H9 (cell line): ENCODE measurements around the gene SUPT3H. TPM values are rescaled to one million over a fixed set of nuclear protein-coding genes. Genes with fewer than 3 reads are reported as not detected.

ENCODE experiments used
- DNase-seq: peaks from one replicate; pipeline ENCODE4 v3.0.0-alpha.2; 2017
- H2AFZ ChIP-seq: one replicate; pipeline ENCODE4 v1.6.1; 2013; ENCODE audit warnings: mild to moderate bottlenecking, low read length, control low read depth, moderate library complexity
- H2AK5ac ChIP-seq: 2 replicates; pipeline ENCODE4 v1.6.1; 2013; ENCODE audit warnings: low read length, control low read depth, mixed read lengths; ENCODE audit not compliant: insufficient read length
- H2BK120ac ChIP-seq: one replicate; pipeline ENCODE4 v1.6.1; 2013; ENCODE audit warnings: low read depth, mild to moderate bottlenecking, low read length, control low read depth, inconsistent platforms; ENCODE audit not compliant: poor library complexity, severe bottlenecking
- H2BK12ac ChIP-seq: 2 replicates; pipeline ENCODE4 v1.6.1; 2013; ENCODE audit warnings: low read length, control low read depth, mixed read lengths, low read depth; ENCODE audit not compliant: insufficient read length
- H2BK15ac ChIP-seq: 2 replicates; pipeline ENCODE4 v1.6.1; 2013; ENCODE audit warnings: low read depth, low read length, control low read depth
- H2BK20ac ChIP-seq: one replicate; pipeline ENCODE4 v1.6.1; 2013; ENCODE audit warnings: low read depth, mild to moderate bottlenecking, low read length, control low read depth, inconsistent platforms; ENCODE audit not compliant: poor library complexity, severe bottlenecking
- H2BK5ac ChIP-seq: 2 replicates; pipeline ENCODE4 v1.6.1; 2013; ENCODE audit warnings: low read length, control low read depth, mixed read lengths; ENCODE audit not compliant: insufficient read length
- H3K14ac ChIP-seq: 2 replicates; pipeline ENCODE4 v1.6.1; 2013; ENCODE audit warnings: low read length, control low read depth; ENCODE audit not compliant: insufficient read depth
- H3K18ac ChIP-seq: 2 replicates; pipeline ENCODE4 v1.6.1; 2013; ENCODE audit warnings: low read depth, mild to moderate bottlenecking, mixed read lengths, low read length, control low read depth; ENCODE audit not compliant: insufficient read length
- H3K23ac ChIP-seq: 2 replicates; pipeline ENCODE4 v1.6.1; 2013; ENCODE audit warnings: low read length, control low read depth, mixed read lengths, low read depth; ENCODE audit not compliant: insufficient read length
- H3K23me2 ChIP-seq: 2 replicates; pipeline ENCODE4 v1.6.1; 2013; ENCODE audit warnings: low read depth, mild to moderate bottlenecking, mixed read lengths, low read length, control low read depth; ENCODE audit not compliant: insufficient read length, poor library complexity, severe bottlenecking
- H3K27ac ChIP-seq: 2 replicates; pipeline ENCODE4 v1.5.1; 2013; ENCODE audit warnings: low read length, control low read depth, mixed read lengths, low read depth; ENCODE audit not compliant: insufficient read length
- H3K27me3 ChIP-seq: 2 replicates; pipeline ENCODE4 v1.6.1; 2013; ENCODE audit warnings: low read length, control low read depth, inconsistent platforms; ENCODE audit not compliant: insufficient read depth
- H3K4ac ChIP-seq: 2 replicates; pipeline ENCODE4 v1.6.1; 2013; ENCODE audit warnings: low read depth, mild to moderate bottlenecking, control low read depth, inconsistent platforms, low read length, moderate library complexity
- H3K4me1 ChIP-seq: 2 replicates; pipeline ENCODE4 v1.6.1; 2013; ENCODE audit warnings: low read length, control low read depth, inconsistent platforms; ENCODE audit not compliant: insufficient read depth
- H3K4me2 ChIP-seq: 2 replicates; pipeline ENCODE4 v1.6.1; 2013; ENCODE audit warnings: low read length, control low read depth, mixed read lengths; ENCODE audit not compliant: insufficient read length, insufficient read depth
- H3K56ac ChIP-seq: 2 replicates; pipeline ENCODE4 v1.6.1; 2013; ENCODE audit warnings: low read depth, mild to moderate bottlenecking, mixed read lengths, low read length, control low read depth; ENCODE audit not compliant: insufficient read length
- H3K79me1 ChIP-seq: 2 replicates; pipeline ENCODE4 v1.6.1; 2013; ENCODE audit warnings: low read depth, mild to moderate bottlenecking, moderate library complexity, low read length, control low read depth, inconsistent platforms; ENCODE audit not compliant: insufficient read depth, poor library complexity, severe bottlenecking
- H3K79me2 ChIP-seq: 2 replicates; pipeline ENCODE4 v1.6.1; 2013; ENCODE audit warnings: low read length, control low read depth, inconsistent platforms; ENCODE audit not compliant: insufficient read depth
- H3K9ac ChIP-seq: 2 replicates; pipeline ENCODE4 v1.6.1; 2013; ENCODE audit warnings: low read length, control low read depth, mixed read lengths; ENCODE audit not compliant: insufficient read length; ENCODE audit errors: extremely low read depth
- H3K9me3 ChIP-seq: one replicate; pipeline ENCODE4 v1.6.1; 2013; ENCODE audit warnings: low read depth, low read length, inconsistent platforms; ENCODE audit not compliant: control insufficient read depth
- H3T11ph ChIP-seq: one replicate; pipeline ENCODE4 v1.6.1; 2013; ENCODE audit warnings: mild to moderate bottlenecking, low read length, control low read depth, inconsistent platforms
- H4K20me1 ChIP-seq: one replicate; pipeline ENCODE4 v1.6.1; 2013; ENCODE audit not compliant: control insufficient read depth, insufficient read length, insufficient read depth
- H4K5ac ChIP-seq: 2 replicates; pipeline ENCODE4 v1.6.1; 2013; ENCODE audit warnings: low read depth, mild to moderate bottlenecking, mixed read lengths, low read length, control low read depth; ENCODE audit not compliant: insufficient read length
- H4K8ac ChIP-seq: replicated peaks from 2 replicates; pipeline ENCODE4 v1.6.1; 2013; ENCODE audit warnings: low read length, control low read depth, mixed read lengths, low read depth; ENCODE audit not compliant: insufficient read length
- H4K91ac ChIP-seq: 2 replicates; pipeline ENCODE4 v1.6.1; 2013; ENCODE audit warnings: low read depth, mild to moderate bottlenecking, moderate library complexity, mixed read lengths, low read length, control low read depth; ENCODE audit not compliant: insufficient read length
- H3K27ac Mint-ChIP-seq, 3 experiments: 2 replicates in 2 of 3; 3 replicates in 1 of 3; pipeline ENCODE4 v1.8.0; 2020 to 2021; ENCODE audit warnings: mixed read lengths in 3 of 3, mild to moderate bottlenecking in 1 of 3, moderate library complexity in 1 of 3
- H3K27me3 Mint-ChIP-seq: 2 replicates; pipeline ENCODE4 v1.8.0; 2021; ENCODE audit warnings: low read depth, mild to moderate bottlenecking, moderate library complexity, mixed read lengths
- H3K36me3 Mint-ChIP-seq, 3 experiments: 2 replicates in 2 of 3; 3 replicates in 1 of 3; pipeline ENCODE4 v1.8.0; 2020 to 2021; ENCODE audit warnings: low read depth in 3 of 3, mixed read lengths in 3 of 3; ENCODE audit not compliant: insufficient read depth in 1 of 3
- H3K4me1 Mint-ChIP-seq, 2 experiments: 2 replicates each; pipeline ENCODE4 v1.8.0; 2020; ENCODE audit warnings: mixed read lengths in 2 of 2
- H3K4me3 Mint-ChIP-seq, 2 experiments: 2 replicates in 1 of 2; 3 replicates in 1 of 2; pipeline ENCODE4 v1.8.0; 2020 to 2021; ENCODE audit warnings: mild to moderate bottlenecking in 2 of 2, mixed read lengths in 2 of 2, moderate library complexity in 1 of 2
- H3K9me3 Mint-ChIP-seq, 2 experiments: 2 replicates in 1 of 2; 3 replicates in 1 of 2; pipeline ENCODE4 v1.8.0; 2020; ENCODE audit warnings: mild to moderate bottlenecking in 2 of 2, mixed read lengths in 2 of 2, moderate library complexity in 1 of 2
- CTCF ChIP-seq: fragments of 200-600 bp; sonication (generic); conservative IDR thresholded peaks from 3 replicates; pipeline ENCODE4 v1.8.0; 2021; ENCODE audit warnings: antibody characterized with exemption, mild to moderate bottlenecking
- WGBS: extraction: QIAGEN DNeasy Blood & Tissue Kit; methylation state at CpG from one replicate; pipeline ENCODE4 v1.1.7; 2013; ENCODE audit warnings: missing lambda C conversion rate, low lambda C conversion rate, mixed read lengths; ENCODE audit not compliant: insufficient read length; ENCODE audit errors: extremely low coverage; 5-methylcytosine and 5-hydroxymethylcytosine counted together
- total RNA-seq: library from RNA; stranded (reverse); gene quantifications from 2 replicates; pipeline ENCODE4 v1.2.1, GENCODE V29; 2021

The SUPT3H gene
- total RNA-seq, 1 experiment from 2014 or later: 22.5 TPM

- H3K4me2 ChIP-seq: no peak overlapping the region
- H3K23ac ChIP-seq: no peak overlapping the region
- H2BK5ac ChIP-seq: no peak overlapping the region
- H3K79me2 ChIP-seq: no peaks in the 10 kb centered on the region
- H3K14ac ChIP-seq: no peak overlapping the region
- Mint-ChIP-seq H3K9me3 (no peaks in the 10 kb centered on the region), H3K4me3 (no peak overlapping the region), H3K27me3 (no peaks in the 10 kb centered on the region), H3K36me3 (0 out of 7 replicates have a peak, but pooled peaks cover 0 to 5% (median 0%) of the 10 kb centered on the region in 3 experiments), H3K27ac (no peak overlapping the region), H3K4me1 (peaks cover 5 to 20% of the 10 kb centered on the region in 2 experiments)
- no peaks in the 10 kb centered on the region for H3K27me3 ChIP-seq
- no peak overlapping the region for H3K27ac ChIP-seq
- no peaks in the 10 kb centered on the region for H3K4me1 ChIP-seq
- no peak overlapping the region for H2BK12ac ChIP-seq
- H3K79me1 ChIP-seq: no peaks in the 10 kb centered on the region
- no peak for TF ChIP-seq CTCF
- H4K20me1 ChIP-seq: no peaks in the 10 kb centered on the region
- H3K9me3 ChIP-seq: no peaks in the 10 kb centered on the region
- H4K8ac ChIP-seq: no peak overlapping the region
- no peak overlapping the region for H3K56ac ChIP-seq
- H2BK15ac ChIP-seq: no peak overlapping the region
- H3K4ac ChIP-seq: no peak overlapping the region
- H2BK120ac ChIP-seq: no peak overlapping the region
- no peak overlapping the region for H3T11ph ChIP-seq
- no peak overlapping the region for H3K18ac ChIP-seq
- no peak for DNase-seq
- no peak overlapping the region for H3K9ac ChIP-seq
- H4K91ac ChIP-seq: no peak overlapping the region
- no CpG with 5 or more reads among the region's 1 CpG for WGBS
- H3K23me2 ChIP-seq: no peaks in the 10 kb centered on the region
- H4K5ac ChIP-seq: no peak overlapping the region
- H2AK5ac ChIP-seq: no peak overlapping the region
- H2AFZ ChIP-seq: no peak overlapping the region
- H2BK20ac ChIP-seq: no peak overlapping the region
Observed at GRCh38 chr6:45171380-45171779, 206.4 kb downstream of the SUPT3H start.
